ENCODE measurements around the gene TMEM30A.

Gene TMEM30A

DNA sequence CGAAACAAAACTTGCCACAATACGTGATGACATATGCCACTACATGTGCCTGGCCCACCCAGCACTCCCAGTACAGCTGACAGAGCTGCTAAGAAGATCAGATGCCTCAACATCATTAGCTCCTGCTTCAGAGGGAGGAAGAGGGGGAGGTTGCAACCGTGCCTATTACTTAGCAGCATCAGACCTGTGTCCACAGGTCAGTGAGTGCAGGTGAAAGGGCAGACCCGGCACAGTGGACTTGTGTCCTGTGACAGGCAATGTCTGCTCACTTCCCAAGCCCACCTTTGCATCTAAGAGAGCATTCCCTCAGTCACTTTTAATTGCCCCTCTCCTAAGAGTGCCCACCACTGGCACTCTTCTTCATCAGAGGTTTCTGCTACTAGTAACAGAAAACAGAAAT lies 69.3 kb downstream of the TMEM30A start:
- CTCF ChIA-PET: no interaction called here
- DNase-seq (ENCODE audit: extremely low spot score): no peak
- TF ChIP-seq SP1 (IDR thresholded peaks at IDR 0.05) (no peak), FOXA1 (IDR thresholded peaks at IDR 0.05) (no peak), HDGF (IDR thresholded peaks at IDR 0.05; ENCODE audit: borderline replicate concordance) (no peak), L3MBTL2 (conservative IDR thresholded peaks at IDR 0.05) (no peak), ZNF384 (IDR thresholded peaks at IDR 0.05) (no peak), TARDBP (IDR thresholded peaks at IDR 0.05) (no peak), CTBP1 (IDR thresholded peaks at IDR 0.05; ENCODE audit: borderline replicate concordance) (no peak)
- TF ChIP-seq, protein P1, sequence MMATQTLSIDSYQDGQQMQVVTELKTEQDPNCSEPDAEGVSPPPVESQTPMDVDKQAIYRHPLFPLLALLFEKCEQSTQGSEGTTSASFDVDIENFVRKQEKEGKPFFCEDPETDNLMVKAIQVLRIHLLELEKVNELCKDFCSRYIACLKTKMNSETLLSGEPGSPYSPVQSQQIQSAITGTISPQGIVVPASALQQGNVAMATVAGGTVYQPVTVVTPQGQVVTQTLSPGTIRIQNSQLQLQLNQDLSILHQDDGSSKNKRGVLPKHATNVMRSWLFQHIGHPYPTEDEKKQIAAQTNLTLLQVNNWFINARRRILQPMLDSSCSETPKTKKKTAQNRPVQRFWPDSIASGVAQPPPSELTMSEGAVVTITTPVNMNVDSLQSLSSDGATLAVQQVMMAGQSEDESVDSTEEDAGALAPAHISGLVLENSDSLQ (IDR thresholded peaks at IDR 0.05): no peak
- POLR2A ChIA-PET: no interaction called here

DNA sequence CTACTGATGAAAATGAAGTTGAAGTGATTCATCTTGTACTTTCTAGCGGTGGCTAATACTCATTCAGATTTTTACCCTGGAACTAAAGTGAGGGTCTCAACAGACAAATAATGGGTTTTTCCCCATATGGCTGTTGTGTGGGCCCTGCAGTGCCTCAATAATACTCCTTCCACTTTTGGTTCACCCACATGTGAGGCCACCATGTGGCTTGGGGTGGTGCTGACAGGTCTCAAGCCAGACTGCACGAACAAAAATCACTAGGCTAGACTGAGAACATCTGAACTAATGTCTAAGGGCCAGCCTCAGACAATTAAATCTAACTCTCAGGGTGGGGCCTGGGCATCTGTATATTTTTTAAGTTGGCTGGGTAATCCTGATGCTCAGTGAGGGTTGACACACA lies 70.9 kb downstream of the TMEM30A start:
- ChIA-PET CTCF (interaction anchor here (0.6 to 0.9 kb wide), 2 partner anchors 86 to 1431 kb away, joined by 4 read pairs; no protein-coding TSS in a partner anchor), POLR2A (no interaction called here)
- DNase-seq (ENCODE audit: extremely low spot score): no peak
- TF ChIP-seq, protein P1 (IDR thresholded peaks at IDR 0.05): no peak
- TF ChIP-seq ZNF384 (IDR thresholded peaks at IDR 0.05) (no peak), FOXA1 (IDR thresholded peaks at IDR 0.05) (no peak), FOXK2 (IDR thresholded peaks at IDR 0.05) (no peak)

DNA sequence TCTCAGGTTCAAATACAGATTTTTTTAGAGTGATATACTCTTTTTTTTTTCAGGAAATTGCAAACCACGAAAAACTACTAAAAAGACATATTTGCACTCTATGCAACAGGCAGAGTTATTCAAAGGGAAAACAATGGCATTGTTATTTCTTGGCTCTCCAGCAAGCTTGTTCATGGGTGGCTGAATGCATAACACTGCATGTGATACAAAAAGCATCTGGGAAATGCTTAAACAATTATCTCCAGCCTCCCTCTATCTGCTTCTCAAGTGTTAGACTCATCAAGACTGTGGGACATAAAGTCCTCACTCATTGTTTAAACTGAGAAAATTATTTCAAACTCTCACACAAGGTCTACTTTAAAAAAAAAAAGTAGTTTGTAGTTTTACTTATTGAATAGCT lies 71.5 kb downstream of the TMEM30A start:
- CTCF ChIA-PET: interaction anchor here (0.6 to 0.9 kb wide), 4 partner anchors 10 to 1431 kb away, joined by 3 to 7 read pairs (median 4); no protein-coding TSS in a partner anchor
- DNase-seq (ENCODE audit: extremely low spot score): no peak
- TF ChIP-seq ZNF384 (IDR thresholded peaks at IDR 0.05): no peak
- TF ChIP-seq LEF1 (IDR thresholded peaks at IDR 0.05; ENCODE audit: borderline replicate concordance): no peak
- no peak for TF ChIP-seq TARDBP (IDR thresholded peaks at IDR 0.05)
- no peak for TF ChIP-seq FOXA1 (IDR thresholded peaks at IDR 0.05)
- TF ChIP-seq L3MBTL2 (conservative IDR thresholded peaks at IDR 0.05): no peak
- TF ChIP-seq FOXK2 (IDR thresholded peaks at IDR 0.05): no peak
- TF ChIP-seq, protein P1 (IDR thresholded peaks at IDR 0.05): no peak
- no peak for TF ChIP-seq FOXM1 (IDR thresholded peaks at IDR 0.05; ENCODE audit: borderline replicate concordance)
- TF ChIP-seq NFRKB (IDR thresholded peaks at IDR 0.05): no peak
- TF ChIP-seq SUZ12 (IDR thresholded peaks at IDR 0.05): no peak
- no peak for TF ChIP-seq SP1 (IDR thresholded peaks at IDR 0.05)
- no peak for TF ChIP-seq ARNT (IDR thresholded peaks at IDR 0.05)
- no peak for TF ChIP-seq BHLHE40 (IDR thresholded peaks at IDR 0.05; ENCODE audit: borderline replicate concordance)
- TF ChIP-seq CTBP1 (IDR thresholded peaks at IDR 0.05; ENCODE audit: borderline replicate concordance): no peak
- no peak for TF ChIP-seq ELF4 (IDR thresholded peaks at IDR 0.05)
- no peak for TF ChIP-seq HDGF (IDR thresholded peaks at IDR 0.05; ENCODE audit: borderline replicate concordance)
- POLR2A ChIA-PET: no interaction called here

DNA sequence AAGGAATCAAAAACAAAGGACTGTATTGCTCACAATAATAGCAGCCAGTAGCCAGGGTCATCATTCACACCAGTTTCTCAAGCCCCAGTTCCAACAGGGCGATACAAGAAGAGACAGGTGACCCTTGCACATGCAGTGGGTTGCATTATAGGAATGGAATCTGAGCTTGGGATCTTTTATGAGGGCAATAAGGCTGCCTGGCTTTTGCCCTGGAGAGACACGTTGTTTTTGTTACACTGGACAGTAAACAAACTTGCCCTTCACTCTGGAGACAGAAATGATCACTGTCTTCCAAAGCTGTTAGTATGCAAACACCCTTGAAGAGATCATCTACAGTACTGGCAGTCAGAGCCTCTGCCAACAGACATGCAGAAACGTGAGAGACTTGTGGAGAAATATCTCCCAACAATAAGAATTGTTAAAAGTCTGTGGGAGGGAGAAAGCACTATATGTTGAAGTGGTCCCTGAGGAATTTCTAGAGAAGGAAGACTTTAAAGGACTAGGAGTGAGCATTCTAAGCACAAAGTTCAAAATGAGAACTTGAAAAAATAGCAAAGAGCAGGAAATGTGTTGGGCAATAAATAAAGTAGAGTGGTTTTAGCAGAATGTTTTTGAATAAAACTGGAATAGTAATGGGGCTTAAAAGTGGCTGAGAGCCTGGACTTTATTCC lies 72.5 kb downstream of the TMEM30A start:
- ChIA-PET CTCF (interaction anchor here (0.6 to 1.9 kb wide), 11 partner anchors 9 to 1507 kb away, joined by 3 to 13 read pairs (median 3); partner anchors contain the start of gene COX7A2), POLR2A (interaction anchor here (1.0 kb wide), 1 partner anchor 32 kb away, joined by 3 read pairs; the partner anchor contains the start of gene COX7A2)
- no peak for DNase-seq (ENCODE audit: extremely low spot score)
- TF ChIP-seq SP1 (IDR thresholded peaks at IDR 0.05) (no peak), FOXK2 (IDR thresholded peaks at IDR 0.05) (no peak), HDGF (IDR thresholded peaks at IDR 0.05; ENCODE audit: borderline replicate concordance) (no peak), BHLHE40 (IDR thresholded peaks at IDR 0.05; ENCODE audit: borderline replicate concordance) (no peak), LEF1 (IDR thresholded peaks at IDR 0.05; ENCODE audit: borderline replicate concordance) (no peak), L3MBTL2 (conservative IDR thresholded peaks at IDR 0.05) (no peak), NFRKB (IDR thresholded peaks at IDR 0.05) (no peak), SUZ12 (IDR thresholded peaks at IDR 0.05) (no peak), FOXM1 (IDR thresholded peaks at IDR 0.05; ENCODE audit: borderline replicate concordance) (no peak), TARDBP (IDR thresholded peaks at IDR 0.05) (no peak), CTBP1 (IDR thresholded peaks at IDR 0.05; ENCODE audit: borderline replicate concordance) (no peak), FOXA1 (IDR thresholded peaks at IDR 0.05) (no peak), ARNT (IDR thresholded peaks at IDR 0.05) (no peak)
- TF ChIP-seq, protein P1 (IDR thresholded peaks at IDR 0.05): no peak

DNA sequence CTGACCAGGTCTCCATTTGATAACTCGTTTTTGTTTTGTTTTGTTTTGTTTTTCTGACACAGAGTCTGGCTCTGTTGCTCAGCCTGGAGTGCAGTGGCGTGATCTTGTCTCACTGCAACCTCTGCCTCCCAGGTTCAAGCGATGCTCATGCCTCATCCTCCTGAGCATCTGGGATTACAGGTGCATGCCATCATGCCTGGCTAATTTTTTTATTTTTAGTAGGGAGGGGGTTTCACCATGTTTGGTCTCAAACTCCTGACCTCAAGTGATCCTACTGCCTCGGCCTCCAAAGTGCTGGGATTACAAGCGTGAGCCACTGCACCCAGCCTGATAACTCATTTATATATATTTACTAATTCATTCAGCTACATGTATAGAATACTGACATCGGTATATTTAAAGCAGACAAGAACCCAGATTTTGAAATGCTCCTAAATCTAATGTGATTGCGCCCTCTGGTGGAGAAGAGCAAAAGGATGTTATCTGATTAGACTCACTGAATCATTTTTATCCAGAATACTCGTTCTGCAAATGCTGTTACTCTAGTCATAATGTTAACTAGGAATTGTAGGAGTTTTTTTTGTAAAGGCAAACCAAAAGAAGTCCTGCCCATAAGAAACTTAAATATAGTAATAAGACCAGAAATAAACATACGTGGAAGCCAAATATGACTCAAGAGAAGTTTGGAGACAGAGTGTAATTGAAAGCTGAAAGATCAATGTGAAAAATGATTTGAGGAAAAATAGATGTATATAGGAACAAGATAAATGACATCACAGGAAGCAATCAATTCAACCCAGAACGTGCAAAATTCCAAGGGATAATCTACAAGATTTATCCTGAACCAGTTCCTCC lies 73.5 kb downstream of the TMEM30A start:
- peak; percentile 38 for DNase-seq (ENCODE audit: extremely low spot score)
- TF ChIP-seq ELF4 (IDR thresholded peaks at IDR 0.05) (no peak), ZNF384 (IDR thresholded peaks at IDR 0.05) (peak; percentile 62; the same call in 1 of the 2 replicates), ARNT (IDR thresholded peaks at IDR 0.05) (no peak), CTBP1 (IDR thresholded peaks at IDR 0.05; ENCODE audit: borderline replicate concordance) (no peak), NFRKB (IDR thresholded peaks at IDR 0.05) (no peak)
- TF ChIP-seq, protein P1 (IDR thresholded peaks at IDR 0.05): no peak
- ChIA-PET CTCF (interaction anchor here (0.6 to 1.9 kb wide), 15 partner anchors 9 to 1506 kb away, joined by 3 to 13 read pairs (median 3); partner anchors contain the start of gene COX7A2), POLR2A (interaction anchor here (1.0 kb wide), 1 partner anchor 33 kb away, joined by 3 read pairs; the partner anchor contains the start of gene COX7A2)

Data from HEK293T (cell line).